ENCODE measurements around the gene NKD1.

Gene NKD1

DNA sequence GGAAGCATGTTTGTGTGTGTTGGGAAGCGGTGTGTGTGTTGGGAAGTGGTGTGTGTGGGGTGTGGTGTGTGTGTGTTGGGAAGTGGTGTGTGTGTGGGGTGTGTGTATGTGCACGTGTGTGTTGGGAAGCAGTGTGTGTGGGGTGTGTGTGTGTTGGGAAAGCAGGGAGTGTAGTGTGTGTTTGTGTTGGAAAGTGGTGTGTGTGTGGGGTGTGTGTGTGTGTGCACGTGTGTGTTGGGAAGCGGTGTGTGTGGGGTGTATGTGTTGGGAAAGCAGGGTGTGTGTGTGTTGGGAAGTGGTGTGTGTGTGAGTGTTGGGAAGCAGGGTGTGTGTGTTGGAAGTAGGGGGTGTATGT, 144.4 kb downstream of the NKD1 start:
- DNase-seq = no peak

DNA sequence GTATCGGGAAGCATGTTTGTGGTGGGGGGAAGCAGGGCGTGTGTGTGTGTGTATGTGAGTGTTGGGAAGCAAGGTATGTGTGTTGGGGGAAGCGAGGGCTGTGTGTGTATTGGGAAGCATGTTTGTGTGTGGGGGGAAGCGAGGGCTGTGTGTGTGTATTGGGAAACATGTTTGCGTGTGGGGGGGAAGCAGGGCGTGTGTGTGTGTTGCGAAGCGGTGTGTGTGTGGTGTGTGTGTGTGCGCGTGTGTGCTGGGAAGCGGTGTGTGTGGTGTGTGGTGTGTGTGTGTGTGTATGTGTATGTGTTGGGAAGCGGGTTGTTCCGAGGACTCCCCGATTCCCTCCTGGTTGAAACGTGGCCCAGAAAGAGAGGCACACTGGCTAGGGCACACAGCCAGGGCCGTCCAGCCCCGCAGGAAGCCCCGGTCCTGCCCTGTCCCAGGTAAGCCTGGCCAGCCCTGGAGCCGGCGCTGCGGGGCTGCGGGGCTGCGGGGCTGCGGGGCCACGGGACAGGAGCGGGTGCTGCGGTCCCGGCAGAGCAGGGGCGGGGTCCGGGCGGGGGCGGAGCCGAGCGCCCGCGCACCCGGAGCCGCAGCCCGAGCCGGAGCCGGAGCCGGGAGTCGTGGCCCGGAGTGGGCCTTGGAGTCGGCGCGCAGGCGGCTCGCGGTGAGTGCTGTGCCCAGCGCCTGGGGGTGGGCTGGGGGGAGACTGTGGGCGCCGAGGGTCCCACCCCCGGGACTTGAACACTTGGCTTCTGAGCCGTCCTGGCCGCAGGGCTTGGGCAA, 145.0 kb downstream of the NKD1 start, which contains the start of gene NOD2:
Gene NOD2, plus strand, starts transcription at position 608 of the 783 bp plus-strand sequence. CDS start 5,890 bp downstream, outside the sequence.
- DNase-seq = peak in 1 of 56 donors; percentile 16

GRCh38 chr16:50694206-50694605, 146.0 kb downstream of the NKD1 start:
- DNase-seq = no peak

GRCh38 chr16:50695017-50696000, 147.1 kb downstream of the NKD1 start:
- DNase-seq = peak in 1 of 56 donors; percentile 25

DNA sequence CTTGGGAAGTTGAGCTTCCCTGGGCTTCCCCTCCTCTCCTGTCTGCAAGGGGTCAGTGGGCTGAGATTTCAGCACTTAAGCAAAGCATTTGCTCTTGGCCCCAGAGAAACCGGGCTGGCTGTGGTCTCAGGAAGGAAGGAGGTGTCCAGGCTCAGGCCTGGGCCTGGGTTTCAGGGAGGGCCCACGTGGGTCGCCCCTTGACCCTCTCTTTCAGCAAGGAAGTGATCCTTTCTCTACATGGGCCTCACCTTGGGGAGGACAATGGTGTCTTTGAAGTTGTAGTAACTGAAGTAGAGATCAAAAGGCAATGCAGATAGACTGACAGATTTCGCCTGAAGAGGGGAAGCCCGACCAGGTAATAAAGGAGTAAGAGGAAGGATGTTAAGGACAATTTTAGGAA, 147.9 kb downstream of the NKD1 start:
- DNase-seq = no peak

GRCh38 chr16:50696575-50697420, 148.6 kb downstream of the NKD1 start:
- DNase-seq = peak in 3 of 56 donors; percentile 18 to 31 (median 23)

DNA sequence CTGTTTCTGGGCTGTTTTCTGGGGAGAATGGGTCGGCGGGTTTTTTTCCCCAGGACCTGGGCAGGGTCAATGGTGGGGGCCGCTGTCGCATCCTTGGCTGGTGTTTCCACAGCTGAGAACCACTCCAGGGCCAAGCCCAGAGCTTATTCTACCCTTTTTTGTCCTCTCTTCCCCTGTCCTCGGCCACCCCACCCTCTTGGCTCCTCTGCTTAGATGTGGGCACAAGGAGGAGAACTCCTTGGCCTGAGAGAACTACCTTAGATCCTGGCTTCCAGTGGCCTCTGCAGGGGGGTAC, 149.2 kb downstream of the NKD1 start:
- DNase-seq = no peak

DNA sequence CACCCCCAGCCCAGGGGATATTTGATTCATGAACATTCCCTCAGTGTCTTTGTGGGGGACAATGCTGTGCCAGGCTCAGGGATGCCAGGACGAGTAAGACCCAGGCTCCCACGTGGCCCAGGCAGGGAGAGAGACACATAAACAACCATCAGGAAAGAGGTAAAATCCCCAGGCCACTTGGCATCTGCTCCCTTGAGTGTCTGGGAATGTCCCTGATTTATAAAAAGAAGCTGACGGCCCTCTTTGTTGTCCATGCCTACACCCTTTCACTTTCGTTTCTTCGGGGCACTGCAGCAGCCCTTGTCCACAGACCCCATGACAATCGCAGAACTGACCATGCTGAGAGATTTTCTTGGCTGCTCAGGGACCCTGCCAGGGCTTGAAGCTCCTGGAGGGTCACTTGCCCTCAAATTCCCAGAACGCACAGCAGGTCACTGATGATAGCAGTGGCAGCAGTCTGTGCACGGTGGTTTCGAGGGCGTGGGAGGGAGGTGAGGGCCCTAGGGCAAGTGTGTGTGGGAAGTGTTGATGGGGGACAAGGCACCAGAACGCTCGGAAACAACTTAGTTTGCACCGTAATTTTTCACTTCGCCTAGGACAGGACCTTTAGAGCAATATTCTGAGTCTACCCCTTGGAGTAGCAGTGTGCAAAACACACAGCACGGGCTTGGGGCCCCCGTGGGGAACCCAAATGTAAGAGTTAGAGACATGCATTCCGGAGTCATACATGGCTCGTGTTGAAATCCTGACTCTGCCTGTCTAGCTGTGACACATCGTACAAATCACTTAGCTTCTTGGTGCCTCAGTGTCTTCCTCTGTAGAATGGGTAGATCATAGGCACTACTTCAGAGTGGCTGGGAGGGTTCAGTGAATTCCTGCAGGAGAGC, 149.9 kb downstream of the NKD1 start:
- DNase-seq = peak in 9 of 56 donors; percentile 7 to 44 (median 28)
